IPS-11a (cell line): ENCODE measurements around the gene OR5H2.

Experiments used
- H3K4me3 ChIP-seq: one replicate; pipeline ENCODE4 v1.5.1; 2013; ENCODE audit warnings: low read depth, low read length, control low read depth

The OR5H2 gene

DNA sequence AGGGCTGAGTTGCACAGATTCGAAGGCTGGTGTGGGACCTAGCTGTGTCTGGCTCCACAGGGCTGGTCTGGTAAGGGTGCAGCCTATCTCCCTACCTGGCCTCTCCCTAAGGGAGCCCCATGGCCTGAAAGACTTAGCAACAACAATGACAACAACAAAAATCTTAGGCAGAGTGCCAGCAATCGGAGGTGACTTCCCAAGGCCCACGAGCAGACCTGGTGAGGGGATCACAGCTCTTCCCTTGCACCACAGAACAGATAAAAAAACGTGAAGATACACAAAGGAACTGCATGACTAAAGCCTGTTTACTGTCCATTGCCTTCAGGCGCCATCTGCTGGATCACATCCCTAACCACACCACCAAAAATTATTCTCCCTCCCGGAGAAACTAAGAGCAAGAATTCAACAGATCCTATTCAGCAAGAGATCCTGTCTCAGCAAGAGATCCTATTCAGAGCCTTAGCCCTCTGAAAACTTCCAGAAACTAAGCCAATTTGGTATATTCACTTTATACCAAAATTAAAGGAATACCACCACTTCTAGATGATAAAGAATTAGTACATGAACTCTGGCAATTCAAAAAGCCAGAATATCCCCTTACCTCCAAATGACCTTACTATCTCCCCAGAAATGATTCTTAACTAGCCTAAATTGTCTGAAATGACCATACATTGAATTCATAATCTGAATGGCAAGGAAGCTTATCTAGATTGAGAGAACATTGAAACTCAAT, 47.3 kb downstream of the OR5H2 start:
- no peak overlapping the region for H3K4me3 ChIP-seq

DNA sequence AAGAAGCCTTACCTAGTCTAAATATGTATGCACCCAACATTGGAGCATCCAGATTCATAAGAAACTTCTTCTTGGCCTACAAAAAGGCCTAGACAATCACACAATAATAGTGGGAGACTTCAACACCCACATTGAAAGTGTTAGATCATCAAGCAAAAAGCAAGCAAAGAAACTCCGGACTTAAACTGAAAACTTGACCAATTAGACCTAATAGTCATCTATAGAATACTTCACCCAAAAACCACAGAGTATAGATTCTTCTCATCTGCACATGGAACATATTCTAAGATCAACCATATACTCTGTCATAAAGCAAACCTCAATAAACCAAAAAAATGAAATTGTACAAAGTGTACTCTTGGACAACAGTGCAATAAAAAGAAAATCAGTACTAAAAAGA, 49.0 kb downstream of the OR5H2 start:
- no peak overlapping the region for H3K4me3 ChIP-seq
